Mucosa of descending colon (tissue), 3 donors: ENCODE measurements around the gene ITGA1. TPM values are rescaled to one million over a fixed set of nuclear protein-coding genes. Genes with fewer than 3 reads are reported as not detected.

Experiments used
- ATAC-seq: fragments of 200-7000 bp; cut with Tn5 transposase; one replicate; pipeline ENCODE4 v1.9.1; 2020; ENCODE audit warnings: mild to moderate bottlenecking, moderate library complexity
- DNase-seq, 3 donors: peaks; one replicate each; pipeline ENCODE4 v3.0.0-alpha.2; 2020
- H3K36me3 ChIP-seq: fragments of 200-600 bp; one replicate; pipeline ENCODE4 v1.8.0; 2021; ENCODE audit warnings: low read depth, mild to moderate bottlenecking
- H3K4me1 ChIP-seq: fragments of 200-600 bp; one replicate; pipeline ENCODE4 v1.8.0; 2021; ENCODE audit warnings: low read depth, mild to moderate bottlenecking
- H3K4me3 ChIP-seq: fragments of 200-600 bp; one replicate; pipeline ENCODE4 v1.8.0; 2021; ENCODE audit warnings: mild to moderate bottlenecking
- H3K9me3 ChIP-seq: fragments of 200-600 bp; one replicate; pipeline ENCODE4 v1.8.0; 2021; ENCODE audit warnings: mild to moderate bottlenecking
- intact Hi-C, 2 donors: fragments of 100-400 bp; cut with DNase I in 1 of 2; cut with micrococcal nuclease in 1 of 2; formaldehyde crosslinking; loops; one replicate each; pipeline versions ENCODE4 v1.11.0 to v1.11.1; 2022; cut with DNase I, micrococcal nuclease
- total RNA-seq, 3 donors: library from RNA; stranded (reverse); fragmentation: NEBNext Ultra II Directional in 2 of 3; extraction: Animal tissue kit (Norgen Biotek cat#: 25700) in 2 of 3; gene quantifications; one replicate each; pipeline versions ENCODE4 v1.2.1 to v1.2.4, GENCODE V29; 2021 to 2023
- TF ChIP-seq, protein P1 (sequence below): fragments of 200-600 bp; IDR thresholded peaks from one replicate; pipeline ENCODE4 v1.8.0; 2022; ENCODE audit warnings: antibody characterized with exemption, mild to moderate bottlenecking
- donor health status: DM: no; HTN: no; CAD: no; lungs with moderate emphysema.
- donor health status: DM: no; HTN: no; CAD: no.
- donor health status: DM: no; HTN: yes; CAD: no.

Gene ITGA1
- total RNA-seq, 3 donors from 2014 or later, result 18.7 to 207 (median 42.0) TPM

GRCh38 chr5:52987711-52988331 lies 200.1 kb downstream of the ITGA1 start:
- Histone ChIP-seq H3K4me1 (peaks cover 18% of the 10 kb centered on the region), H3K36me3 (no peaks in the 10 kb centered on the region), H3K9me3 (no peaks in the 10 kb centered on the region), H3K4me3 (no peak overlapping the region)
- ATAC-seq (peak; percentile 61), DNase-seq (no peak)
- intact Hi-C loops, result no loop called here
- TF ChIP-seq, protein P1, sequence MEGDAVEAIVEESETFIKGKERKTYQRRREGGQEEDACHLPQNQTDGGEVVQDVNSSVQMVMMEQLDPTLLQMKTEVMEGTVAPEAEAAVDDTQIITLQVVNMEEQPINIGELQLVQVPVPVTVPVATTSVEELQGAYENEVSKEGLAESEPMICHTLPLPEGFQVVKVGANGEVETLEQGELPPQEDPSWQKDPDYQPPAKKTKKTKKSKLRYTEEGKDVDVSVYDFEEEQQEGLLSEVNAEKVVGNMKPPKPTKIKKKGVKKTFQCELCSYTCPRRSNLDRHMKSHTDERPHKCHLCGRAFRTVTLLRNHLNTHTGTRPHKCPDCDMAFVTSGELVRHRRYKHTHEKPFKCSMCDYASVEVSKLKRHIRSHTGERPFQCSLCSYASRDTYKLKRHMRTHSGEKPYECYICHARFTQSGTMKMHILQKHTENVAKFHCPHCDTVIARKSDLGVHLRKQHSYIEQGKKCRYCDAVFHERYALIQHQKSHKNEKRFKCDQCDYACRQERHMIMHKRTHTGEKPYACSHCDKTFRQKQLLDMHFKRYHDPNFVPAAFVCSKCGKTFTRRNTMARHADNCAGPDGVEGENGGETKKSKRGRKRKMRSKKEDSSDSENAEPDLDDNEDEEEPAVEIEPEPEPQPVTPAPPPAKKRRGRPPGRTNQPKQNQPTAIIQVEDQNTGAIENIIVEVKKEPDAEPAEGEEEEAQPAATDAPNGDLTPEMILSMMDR, result no peak

GRCh38 chr5:52988335-52989024 lies 200.8 kb downstream of the ITGA1 start:
- Histone ChIP-seq H3K9me3 (no peaks in the 10 kb centered on the region), H3K4me3 (peak overlapping the region; percentile 43), H3K4me1 (peaks cover 18% of the 10 kb centered on the region), H3K36me3 (no peaks in the 10 kb centered on the region)
- DNase-seq (no peak), ATAC-seq (no peak)
- TF ChIP-seq, protein P1, result no peak
- intact Hi-C loops, result no loop called here

GRCh38 chr5:52989025-52989780 lies 201.5 kb downstream of the ITGA1 start, which contains the start of gene ITGA2:
ITGA2 (plus strand) TSS chr5:52989352; CDS start chr5:52989469, 117 bp downstream.
- H3K4me1 ChIP-seq, result peaks cover 18% of the 10 kb centered on the region
- ATAC-seq, result peak; percentile 89
- TF ChIP-seq, protein P1, result no peak
- H3K9me3 ChIP-seq, result no peaks in the 10 kb centered on the region
- H3K4me3 ChIP-seq, result peak within 1 kb of the TSS; percentile 43
- peak; percentile 81 to 84 (median 83) for DNase-seq
- intact Hi-C loops, result no loop called here
- no peaks in the 10 kb centered on the region for H3K36me3 ChIP-seq

DNA sequence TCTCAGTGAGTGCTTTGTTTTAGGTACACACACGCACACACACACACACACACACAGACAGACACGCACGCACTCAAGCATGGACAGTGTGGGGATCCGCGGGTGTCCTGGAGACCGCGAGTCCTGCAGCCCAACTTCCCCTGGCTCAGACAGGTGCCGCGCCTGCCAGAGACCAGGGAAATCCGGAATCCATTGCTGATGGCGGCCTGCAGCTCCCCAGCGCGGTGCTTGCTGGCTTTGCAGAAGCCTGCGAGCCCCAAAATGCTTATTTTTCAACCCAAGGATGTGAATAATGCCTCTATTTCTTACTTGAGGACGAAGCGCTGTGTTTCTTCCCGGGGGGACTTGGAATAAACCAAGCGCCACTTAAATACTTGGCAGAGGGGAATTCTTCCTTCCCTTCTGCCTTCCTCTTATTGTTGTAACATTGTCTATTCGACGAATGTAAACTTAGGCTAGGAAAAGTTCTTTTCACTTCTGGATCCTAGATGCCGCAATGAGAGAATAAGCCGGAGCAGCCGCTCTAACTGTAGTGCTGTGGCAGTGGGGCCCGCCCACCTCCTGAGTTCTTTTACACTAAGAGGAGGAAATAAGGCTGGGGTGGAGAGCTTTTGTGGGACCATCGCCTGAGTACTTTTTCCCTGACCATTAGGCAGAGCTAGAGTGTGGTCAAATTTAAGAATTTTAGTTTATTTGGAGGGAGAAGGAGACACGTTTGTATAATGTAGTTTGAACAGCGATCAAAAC lies 202.2 kb downstream of the ITGA1 start:
- Histone ChIP-seq H3K4me1 (peaks cover 18% of the 10 kb centered on the region), H3K36me3 (no peaks in the 10 kb centered on the region), H3K4me3 (peak overlapping the region; percentile 43), H3K9me3 (no peaks in the 10 kb centered on the region)
- peak; percentile 66 to 72 (median 68) for DNase-seq
- intact Hi-C loops, result no loop called here
- peak; percentile 63 for ATAC-seq
- TF ChIP-seq, protein P1, result no peak

- TF ChIP-seq, protein P1, result no peak
- H3K4me1 ChIP-seq, result peaks cover 18% of the 10 kb centered on the region
- no peaks in the 10 kb centered on the region for H3K9me3 ChIP-seq
- H3K4me3 ChIP-seq, result no peak overlapping the region
- ATAC-seq, result no peak
- H3K36me3 ChIP-seq, result no peaks in the 10 kb centered on the region
- no peak for DNase-seq
- intact Hi-C loops, result no loop called here
Observed at GRCh38 chr5:52990528-52990925, 202.8 kb downstream of the ITGA1 start.
